Measurements from ENCODE around the gene STRN4. TPM values are rescaled to one million over a fixed set of nuclear protein-coding genes. Genes with fewer than 3 reads are reported as not detected.
A peak's percentile ranks its signal among the peaks of the same experiment; 100 is the strongest.

STRN4 gene
- total and polyA plus RNA-seq, 4 donors: 9.5 to 29.9 (median 24.8) TPM

DNA sequence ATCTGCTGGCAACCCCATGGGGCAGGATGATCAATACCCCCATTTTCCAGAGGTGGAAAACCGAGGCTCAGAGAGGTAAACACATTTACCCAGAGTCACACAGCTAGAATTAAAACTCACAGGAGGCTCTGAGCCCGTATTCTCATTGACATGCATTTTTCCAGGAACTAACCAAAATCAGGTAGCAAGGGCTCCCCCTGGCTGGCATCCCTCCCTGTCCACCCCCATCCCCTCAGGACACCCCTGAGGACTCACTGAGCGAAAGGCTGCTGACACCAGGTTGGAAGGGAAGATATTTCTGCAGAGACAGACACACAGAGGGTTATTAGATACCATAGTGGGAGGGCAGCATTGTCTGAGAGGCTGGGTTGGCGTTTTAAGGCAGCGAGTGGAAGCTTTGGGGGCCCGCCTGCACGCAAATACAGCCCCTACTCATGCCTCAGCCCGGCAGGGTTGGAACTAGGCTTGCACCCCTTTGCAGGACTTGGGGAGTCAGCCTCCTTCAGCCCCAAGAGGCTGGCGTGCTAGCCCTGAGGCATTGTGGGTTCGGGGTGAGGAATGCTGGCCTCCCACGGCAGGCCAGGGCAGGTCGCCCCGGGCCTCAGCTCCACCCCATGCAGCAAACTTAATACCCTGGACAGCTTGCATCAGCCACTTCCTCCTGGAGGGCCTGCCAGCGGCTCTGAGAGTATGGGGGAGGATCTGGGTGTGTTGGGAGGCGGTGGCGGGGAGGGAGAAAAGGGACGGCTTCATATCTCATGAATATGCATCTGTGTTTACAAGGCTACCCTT is 38.2 kb upstream of the STRN4 start:
- WGBS: 59% methylated on average over 17 of the region's 17 CpGs
- Histone ChIP-seq H3K4me1 (ENCODE audit: control insufficient read depth in 4 of 4, insufficient read depth in 4 of 4, low read length in 3 of 4) (peaks cover 7 to 28% (median 15%) of the 10 kb centered on the region in 4 donors), H3K27me3 (ENCODE audit: control insufficient read depth in 4 of 4, insufficient read depth in 4 of 4, low read length in 3 of 4) (peaks cover 0 to 2% (median 0%) of the 10 kb centered on the region in 4 donors), H3K4me3 (ENCODE audit: low read depth in 1 of 3, low read length in 3 of 3) (no peak overlapping the region), H3K9ac (ENCODE audit: low read depth in 1 of 2, low read length in 2 of 2) (no peak overlapping the region), H3K27ac (ENCODE audit: low read depth in 1 of 2, low read length in 2 of 2) (peak overlapping the region; percentile 10 to 20), H3K9me3 (ENCODE audit: control insufficient read depth in 4 of 4, low read length in 3 of 4) (no peaks in the 10 kb centered on the region), H3K36me3 (ENCODE audit: control insufficient read depth in 4 of 4, insufficient read depth in 3 of 4, low read depth in 1 of 4, low read length in 3 of 4) (no peaks in the 10 kb centered on the region)
- TF ChIP-seq FOXA1 (IDR thresholded peaks at IDR 0.05) (no peak), RXRA (IDR thresholded peaks at IDR 0.05) (no peak), YY1 (IDR thresholded peaks at IDR 0.05) (no peak), HNF4A (conservative IDR thresholded peaks at IDR 0.05) (no peak), NR2F2 (IDR thresholded peaks at IDR 0.05) (peak; percentile 20), SP1 (IDR thresholded peaks at IDR 0.05) (peak; percentile 34), EGR1 (IDR thresholded peaks at IDR 0.05; ENCODE audit: low read depth in 2 of 2) (no peak), JUND (IDR thresholded peaks at IDR 0.05) (no peak), GABPA (IDR thresholded peaks at IDR 0.05 in 1 of 2, conservative IDR thresholded peaks at IDR 0.05 in 1 of 2) (no peak), RAD21 (IDR thresholded peaks at IDR 0.05) (peak in 1 of 2 donors; percentile 26), TAF1 (conservative IDR thresholded peaks at IDR 0.05) (no peak), HNF4G (IDR thresholded peaks at IDR 0.05) (no peak), FOXA2 (IDR thresholded peaks at IDR 0.05) (no peak)
- TF ChIP-seq, protein P1, sequence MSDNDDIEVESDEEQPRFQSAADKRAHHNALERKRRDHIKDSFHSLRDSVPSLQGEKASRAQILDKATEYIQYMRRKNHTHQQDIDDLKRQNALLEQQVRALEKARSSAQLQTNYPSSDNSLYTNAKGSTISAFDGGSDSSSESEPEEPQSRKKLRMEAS (IDR thresholded peaks at IDR 0.05): no peak
- TF ChIP-seq, protein P2, sequence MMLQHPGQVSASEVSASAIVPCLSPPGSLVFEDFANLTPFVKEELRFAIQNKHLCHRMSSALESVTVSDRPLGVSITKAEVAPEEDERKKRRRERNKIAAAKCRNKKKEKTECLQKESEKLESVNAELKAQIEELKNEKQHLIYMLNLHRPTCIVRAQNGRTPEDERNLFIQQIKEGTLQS (IDR thresholded peaks at IDR 0.05): no peak
- TF ChIP-seq, protein P3, sequence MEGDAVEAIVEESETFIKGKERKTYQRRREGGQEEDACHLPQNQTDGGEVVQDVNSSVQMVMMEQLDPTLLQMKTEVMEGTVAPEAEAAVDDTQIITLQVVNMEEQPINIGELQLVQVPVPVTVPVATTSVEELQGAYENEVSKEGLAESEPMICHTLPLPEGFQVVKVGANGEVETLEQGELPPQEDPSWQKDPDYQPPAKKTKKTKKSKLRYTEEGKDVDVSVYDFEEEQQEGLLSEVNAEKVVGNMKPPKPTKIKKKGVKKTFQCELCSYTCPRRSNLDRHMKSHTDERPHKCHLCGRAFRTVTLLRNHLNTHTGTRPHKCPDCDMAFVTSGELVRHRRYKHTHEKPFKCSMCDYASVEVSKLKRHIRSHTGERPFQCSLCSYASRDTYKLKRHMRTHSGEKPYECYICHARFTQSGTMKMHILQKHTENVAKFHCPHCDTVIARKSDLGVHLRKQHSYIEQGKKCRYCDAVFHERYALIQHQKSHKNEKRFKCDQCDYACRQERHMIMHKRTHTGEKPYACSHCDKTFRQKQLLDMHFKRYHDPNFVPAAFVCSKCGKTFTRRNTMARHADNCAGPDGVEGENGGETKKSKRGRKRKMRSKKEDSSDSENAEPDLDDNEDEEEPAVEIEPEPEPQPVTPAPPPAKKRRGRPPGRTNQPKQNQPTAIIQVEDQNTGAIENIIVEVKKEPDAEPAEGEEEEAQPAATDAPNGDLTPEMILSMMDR (IDR thresholded peaks at IDR 0.05; ENCODE audit: low read depth, low read length, missing input control): no peak
- TF ChIP-seq, protein P4, sequence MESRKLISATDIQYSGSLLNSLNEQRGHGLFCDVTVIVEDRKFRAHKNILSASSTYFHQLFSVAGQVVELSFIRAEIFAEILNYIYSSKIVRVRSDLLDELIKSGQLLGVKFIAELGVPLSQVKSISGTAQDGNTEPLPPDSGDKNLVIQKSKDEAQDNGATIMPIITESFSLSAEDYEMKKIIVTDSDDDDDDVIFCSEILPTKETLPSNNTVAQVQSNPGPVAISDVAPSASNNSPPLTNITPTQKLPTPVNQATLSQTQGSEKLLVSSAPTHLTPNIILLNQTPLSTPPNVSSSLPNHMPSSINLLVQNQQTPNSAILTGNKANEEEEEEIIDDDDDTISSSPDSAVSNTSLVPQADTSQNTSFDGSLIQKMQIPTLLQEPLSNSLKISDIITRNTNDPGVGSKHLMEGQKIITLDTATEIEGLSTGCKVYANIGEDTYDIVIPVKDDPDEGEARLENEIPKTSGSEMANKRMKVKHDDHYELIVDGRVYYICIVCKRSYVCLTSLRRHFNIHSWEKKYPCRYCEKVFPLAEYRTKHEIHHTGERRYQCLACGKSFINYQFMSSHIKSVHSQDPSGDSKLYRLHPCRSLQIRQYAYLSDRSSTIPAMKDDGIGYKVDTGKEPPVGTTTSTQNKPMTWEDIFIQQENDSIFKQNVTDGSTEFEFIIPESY (IDR thresholded peaks at IDR 0.05): no peak
- TF ChIP-seq, protein P5, sequence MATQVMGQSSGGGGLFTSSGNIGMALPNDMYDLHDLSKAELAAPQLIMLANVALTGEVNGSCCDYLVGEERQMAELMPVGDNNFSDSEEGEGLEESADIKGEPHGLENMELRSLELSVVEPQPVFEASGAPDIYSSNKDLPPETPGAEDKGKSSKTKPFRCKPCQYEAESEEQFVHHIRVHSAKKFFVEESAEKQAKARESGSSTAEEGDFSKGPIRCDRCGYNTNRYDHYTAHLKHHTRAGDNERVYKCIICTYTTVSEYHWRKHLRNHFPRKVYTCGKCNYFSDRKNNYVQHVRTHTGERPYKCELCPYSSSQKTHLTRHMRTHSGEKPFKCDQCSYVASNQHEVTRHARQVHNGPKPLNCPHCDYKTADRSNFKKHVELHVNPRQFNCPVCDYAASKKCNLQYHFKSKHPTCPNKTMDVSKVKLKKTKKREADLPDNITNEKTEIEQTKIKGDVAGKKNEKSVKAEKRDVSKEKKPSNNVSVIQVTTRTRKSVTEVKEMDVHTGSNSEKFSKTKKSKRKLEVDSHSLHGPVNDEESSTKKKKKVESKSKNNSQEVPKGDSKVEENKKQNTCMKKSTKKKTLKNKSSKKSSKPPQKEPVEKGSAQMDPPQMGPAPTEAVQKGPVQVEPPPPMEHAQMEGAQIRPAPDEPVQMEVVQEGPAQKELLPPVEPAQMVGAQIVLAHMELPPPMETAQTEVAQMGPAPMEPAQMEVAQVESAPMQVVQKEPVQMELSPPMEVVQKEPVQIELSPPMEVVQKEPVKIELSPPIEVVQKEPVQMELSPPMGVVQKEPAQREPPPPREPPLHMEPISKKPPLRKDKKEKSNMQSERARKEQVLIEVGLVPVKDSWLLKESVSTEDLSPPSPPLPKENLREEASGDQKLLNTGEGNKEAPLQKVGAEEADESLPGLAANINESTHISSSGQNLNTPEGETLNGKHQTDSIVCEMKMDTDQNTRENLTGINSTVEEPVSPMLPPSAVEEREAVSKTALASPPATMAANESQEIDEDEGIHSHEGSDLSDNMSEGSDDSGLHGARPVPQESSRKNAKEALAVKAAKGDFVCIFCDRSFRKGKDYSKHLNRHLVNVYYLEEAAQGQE (IDR thresholded peaks at IDR 0.05): peak; percentile 21
- peak; percentile 75 for DNase-seq (ENCODE audit: low spot score)

All from liver (tissue), 9 donors.